Measurements from ENCODE around the gene LRRC72.

LRRC72 gene

DNA sequence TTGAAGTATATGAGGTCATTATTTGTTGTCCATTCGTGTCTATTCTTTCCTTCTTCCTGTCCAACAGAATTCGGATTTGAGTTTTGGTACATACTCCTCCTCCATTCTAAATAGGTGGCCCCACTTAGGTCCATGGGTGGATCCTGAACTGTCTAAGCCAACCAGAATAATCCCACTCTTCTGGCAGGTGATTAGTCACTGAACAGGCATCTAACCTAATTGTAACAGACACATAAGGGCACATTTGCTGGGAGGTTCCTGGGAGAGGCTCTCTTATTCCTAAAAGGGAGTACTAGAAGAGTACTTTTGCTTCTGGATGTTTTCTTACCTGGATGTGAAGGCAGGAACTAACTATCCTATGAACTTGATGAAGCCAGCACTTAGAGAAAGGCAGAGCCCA is 16.8 kb downstream of the LRRC72 start:
- H3K4me3 Mint-ChIP-seq = no peak overlapping the region
- no peaks in the 10 kb centered on the region for H3K27me3 Mint-ChIP-seq (ENCODE audit: low read depth)
- H3K36me3 Mint-ChIP-seq (ENCODE audit: low read depth) = no peaks in the 10 kb centered on the region
- TF ChIP-seq, protein P1, sequence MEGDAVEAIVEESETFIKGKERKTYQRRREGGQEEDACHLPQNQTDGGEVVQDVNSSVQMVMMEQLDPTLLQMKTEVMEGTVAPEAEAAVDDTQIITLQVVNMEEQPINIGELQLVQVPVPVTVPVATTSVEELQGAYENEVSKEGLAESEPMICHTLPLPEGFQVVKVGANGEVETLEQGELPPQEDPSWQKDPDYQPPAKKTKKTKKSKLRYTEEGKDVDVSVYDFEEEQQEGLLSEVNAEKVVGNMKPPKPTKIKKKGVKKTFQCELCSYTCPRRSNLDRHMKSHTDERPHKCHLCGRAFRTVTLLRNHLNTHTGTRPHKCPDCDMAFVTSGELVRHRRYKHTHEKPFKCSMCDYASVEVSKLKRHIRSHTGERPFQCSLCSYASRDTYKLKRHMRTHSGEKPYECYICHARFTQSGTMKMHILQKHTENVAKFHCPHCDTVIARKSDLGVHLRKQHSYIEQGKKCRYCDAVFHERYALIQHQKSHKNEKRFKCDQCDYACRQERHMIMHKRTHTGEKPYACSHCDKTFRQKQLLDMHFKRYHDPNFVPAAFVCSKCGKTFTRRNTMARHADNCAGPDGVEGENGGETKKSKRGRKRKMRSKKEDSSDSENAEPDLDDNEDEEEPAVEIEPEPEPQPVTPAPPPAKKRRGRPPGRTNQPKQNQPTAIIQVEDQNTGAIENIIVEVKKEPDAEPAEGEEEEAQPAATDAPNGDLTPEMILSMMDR (IDR thresholded peaks at IDR 0.05; ENCODE audit: unreplicated experiment in 3 of 3) = no peak
- H3K27ac Mint-ChIP-seq = no peak overlapping the region
- no peaks in the 10 kb centered on the region for H3K9me3 Mint-ChIP-seq
- H3K4me1 Mint-ChIP-seq = no peaks in the 10 kb centered on the region

DNA sequence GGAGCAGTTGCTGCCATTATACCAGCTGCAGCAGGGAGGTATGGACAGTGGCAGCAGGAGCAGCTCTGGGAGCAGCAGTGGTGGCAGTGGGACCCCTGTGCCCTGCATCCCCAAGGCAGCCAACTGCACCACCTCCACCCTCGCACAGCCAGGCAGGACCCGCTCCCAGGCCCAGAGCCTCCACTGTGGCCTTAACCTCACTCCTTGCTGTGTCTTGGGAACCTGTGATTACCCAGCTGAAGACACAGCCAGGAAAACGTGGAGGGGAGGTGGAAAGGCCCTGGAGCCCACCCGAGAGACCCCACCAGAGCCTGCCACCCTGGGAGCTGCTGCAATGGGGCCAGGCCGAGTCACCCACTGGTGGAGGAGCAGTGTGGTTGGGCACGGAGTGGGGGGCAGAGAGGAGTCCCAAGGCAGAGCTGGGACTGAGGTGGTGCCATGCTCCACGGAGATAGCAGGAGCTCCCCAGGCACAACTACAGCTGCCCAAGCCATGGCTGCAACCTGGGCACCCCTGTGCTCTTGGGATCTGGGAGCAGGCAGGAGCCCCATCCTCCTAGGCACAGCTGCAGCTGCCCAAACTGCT is 20.4 kb downstream of the LRRC72 start:
- H3K27ac Mint-ChIP-seq = no peak overlapping the region
- TF ChIP-seq, protein P1 (IDR thresholded peaks at IDR 0.05; ENCODE audit: unreplicated experiment in 3 of 3) = no peak
- H3K4me1 Mint-ChIP-seq = no peaks in the 10 kb centered on the region
- no peaks in the 10 kb centered on the region for H3K27me3 Mint-ChIP-seq (ENCODE audit: low read depth)
- H3K9me3 Mint-ChIP-seq = no peaks in the 10 kb centered on the region
- no peak overlapping the region for H3K4me3 Mint-ChIP-seq
- no peaks in the 10 kb centered on the region for H3K36me3 Mint-ChIP-seq (ENCODE audit: low read depth)

DNA sequence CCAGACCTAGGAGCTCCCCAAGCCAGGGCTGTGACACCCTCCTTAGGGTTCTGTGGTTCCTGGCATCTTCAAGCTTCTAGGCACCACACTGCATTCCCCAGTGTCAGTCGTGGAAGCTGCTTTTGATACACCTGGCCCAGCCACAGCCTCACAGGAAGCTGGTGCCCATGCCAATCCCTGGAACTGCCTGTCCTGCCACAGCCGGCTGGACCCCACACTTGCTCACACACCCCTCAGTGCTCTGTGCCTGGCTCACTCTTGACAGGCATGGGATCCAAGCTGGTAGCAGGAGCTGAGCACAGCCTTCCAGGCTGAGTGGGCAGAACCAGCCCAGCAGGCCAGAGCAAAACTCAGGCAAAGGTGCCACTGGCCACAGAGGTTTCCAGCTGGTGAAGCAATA is 21.8 kb downstream of the LRRC72 start:
- H3K36me3 Mint-ChIP-seq (ENCODE audit: low read depth) = no peaks in the 10 kb centered on the region
- TF ChIP-seq, protein P1 (IDR thresholded peaks at IDR 0.05; ENCODE audit: unreplicated experiment in 3 of 3) = no peak
- no peak overlapping the region for H3K4me3 Mint-ChIP-seq
- no peaks in the 10 kb centered on the region for H3K9me3 Mint-ChIP-seq
- no peak overlapping the region for H3K27ac Mint-ChIP-seq
- no peaks in the 10 kb centered on the region for H3K4me1 Mint-ChIP-seq
- no peaks in the 10 kb centered on the region for H3K27me3 Mint-ChIP-seq (ENCODE audit: low read depth)

DNA sequence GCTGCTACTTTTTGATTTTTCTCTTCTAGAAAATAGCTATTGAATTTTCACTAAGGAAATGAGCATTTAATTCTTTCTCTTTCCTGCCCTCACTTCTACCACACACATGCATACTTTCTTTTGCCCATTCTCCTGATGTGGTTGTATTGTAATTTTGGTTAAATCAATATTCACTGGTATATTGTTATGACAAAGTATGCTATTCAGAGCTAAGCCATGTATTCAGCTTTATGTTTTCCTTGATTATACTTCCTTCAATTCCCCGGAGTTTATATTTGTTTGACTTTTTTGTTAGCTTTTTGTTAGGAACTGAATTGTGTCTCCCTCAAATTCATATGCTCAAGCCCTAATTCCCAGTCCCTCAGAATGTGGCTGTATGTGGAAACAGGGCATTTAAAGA is 24.0 kb downstream of the LRRC72 start:
- TF ChIP-seq, protein P1 (IDR thresholded peaks at IDR 0.05; ENCODE audit: unreplicated experiment in 3 of 3) = no peak
- Mint-ChIP-seq H3K36me3 (ENCODE audit: low read depth) (no peaks in the 10 kb centered on the region), H3K9me3 (no peaks in the 10 kb centered on the region), H3K4me3 (no peak overlapping the region), H3K27me3 (ENCODE audit: low read depth) (no peaks in the 10 kb centered on the region), H3K27ac (no peak overlapping the region), H3K4me1 (no peaks in the 10 kb centered on the region)

DNA sequence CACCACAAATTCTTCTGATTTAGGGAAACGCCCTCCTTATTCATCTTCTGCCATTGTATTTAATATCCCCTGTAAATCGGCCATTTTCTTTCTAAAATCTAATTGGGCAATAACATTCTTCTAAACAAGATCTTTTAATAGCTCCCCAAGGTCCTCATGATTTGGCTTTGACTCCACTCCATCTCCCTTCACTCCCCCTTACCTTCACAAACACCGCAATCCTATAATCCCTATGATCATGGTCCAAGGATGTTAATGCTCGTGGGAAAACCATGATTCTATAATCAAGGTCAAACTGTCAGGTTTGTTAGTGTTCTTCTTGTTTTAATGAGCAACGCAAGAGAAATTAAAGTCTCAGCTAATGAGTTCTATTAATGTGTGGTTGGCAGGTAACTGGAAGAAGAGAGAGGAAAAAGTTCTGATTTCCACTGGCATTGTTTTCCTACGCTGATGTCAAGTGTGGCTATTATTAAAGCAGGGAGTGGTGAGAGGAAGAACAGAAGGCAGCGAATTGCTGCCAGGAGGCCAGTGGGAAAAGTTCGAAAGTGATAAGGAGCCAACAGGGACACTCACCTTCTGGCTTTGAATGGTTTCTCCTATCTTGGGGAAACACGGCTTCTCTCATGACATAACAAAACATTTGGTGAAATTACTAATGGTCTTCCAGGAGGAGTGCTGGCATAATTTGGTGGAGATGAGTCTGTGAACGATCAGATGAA is 28.1 kb downstream of the LRRC72 start:
- Mint-ChIP-seq H3K36me3 (ENCODE audit: low read depth) (no peaks in the 10 kb centered on the region), H3K4me1 (no peaks in the 10 kb centered on the region), H3K9me3 (no peaks in the 10 kb centered on the region), H3K27me3 (ENCODE audit: low read depth) (no peaks in the 10 kb centered on the region), H3K27ac (no peak overlapping the region), H3K4me3 (no peak overlapping the region)
- TF ChIP-seq, protein P1 (IDR thresholded peaks at IDR 0.05; ENCODE audit: unreplicated experiment in 3 of 3) = no peak

DNA sequence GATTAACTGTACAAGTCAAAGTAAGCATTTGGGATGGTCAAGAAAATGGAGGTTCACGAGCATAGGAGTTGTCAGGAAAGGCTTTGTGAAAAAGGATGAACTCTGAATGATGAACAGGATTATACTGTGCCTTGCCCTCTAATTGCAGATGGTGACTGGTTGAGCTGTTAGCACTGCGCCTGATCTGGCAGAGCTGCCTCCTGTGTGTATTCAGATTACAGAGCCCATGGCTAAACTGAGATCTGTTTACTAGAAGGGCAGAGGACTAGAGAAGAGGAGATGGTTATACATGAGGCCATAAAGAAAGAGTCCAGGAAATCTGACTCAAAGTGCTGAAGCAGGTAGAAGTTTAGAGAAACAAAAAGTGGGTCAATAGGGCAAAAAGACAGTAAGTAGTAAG is 29.7 kb downstream of the LRRC72 start:
- H3K36me3 Mint-ChIP-seq (ENCODE audit: low read depth) = no peaks in the 10 kb centered on the region
- TF ChIP-seq, protein P1 (IDR thresholded peaks at IDR 0.05; ENCODE audit: unreplicated experiment in 3 of 3) = no peak
- H3K9me3 Mint-ChIP-seq = no peaks in the 10 kb centered on the region
- no peaks in the 10 kb centered on the region for H3K27me3 Mint-ChIP-seq (ENCODE audit: low read depth)
- no peak overlapping the region for H3K27ac Mint-ChIP-seq
- no peaks in the 10 kb centered on the region for H3K4me1 Mint-ChIP-seq
- no peak overlapping the region for H3K4me3 Mint-ChIP-seq

Data from nephron (organoid).